HepG2 (cell line): ENCODE results near the gene RTBDN. TPM values are rescaled to one million over a fixed set of nuclear protein-coding genes. Genes with fewer than 3 reads are reported as not detected.

Experiments used
- ATRX ChIP-seq: sonication (generic); formaldehyde crosslinking; IDR thresholded peaks from 2 replicates; pipeline ENCODE4 v1.4.0; 2020; ENCODE audit warnings: missing genetic modification reagents, borderline replicate concordance
- BCL6 ChIP-seq: IDR thresholded peaks from 2 replicates; pipeline ENCODE4 v1.6.1; 2016; ENCODE audit warnings: missing genetic modification reagents, missing compliant biosample characterization
- ELK4 ChIP-seq: sonication (generic); formaldehyde crosslinking; IDR thresholded peaks from 2 replicates; pipeline ENCODE4 v1.9.0; 2021; ENCODE audit warnings: missing genetic modification reagents, borderline replicate concordance
- EP300 ChIP-seq, 3 experiments: sonication (generic) in 1 of 3; formaldehyde crosslinking in 1 of 3; IDR thresholded peaks; 2 replicates each; pipeline versions ENCODE4 v1.5.1 to v1.6.1; 2011 to 2020; ENCODE audit warnings: low read depth in 2 of 3, low read length in 2 of 3, borderline replicate concordance in 1 of 3, improper control_type of control experiment in 1 of 3, mild to moderate bottlenecking in 1 of 3, missing genetic modification reagents in 1 of 3, moderate library complexity in 1 of 3
- FOXK1 ChIP-seq: sonication (generic); formaldehyde crosslinking; IDR thresholded peaks from 2 replicates; pipeline ENCODE4 v1.4.0; 2020; ENCODE audit warnings: low read depth, missing genetic modification reagents, borderline replicate concordance
- GATAD2A ChIP-seq: IDR thresholded peaks from 2 replicates; pipeline ENCODE4 v1.6.1; 2016
- HDAC1 ChIP-seq: sonication (generic); formaldehyde crosslinking; IDR thresholded peaks from 2 replicates; pipeline ENCODE4 v1.5.1; 2020; ENCODE audit warnings: mild to moderate bottlenecking, missing genetic modification reagents
- KDM5B ChIP-seq: sonication (generic); formaldehyde crosslinking; IDR thresholded peaks from 2 replicates; pipeline ENCODE4 v1.4.0; 2020; ENCODE audit warnings: missing genetic modification reagents, mild to moderate bottlenecking, borderline replicate concordance
- MATR3 ChIP-seq: sonication (generic); formaldehyde crosslinking; IDR thresholded peaks from 2 replicates; pipeline ENCODE4 v1.4.0; 2020; ENCODE audit warnings: missing genetic modification reagents
- REL ChIP-seq: sonication (generic); formaldehyde crosslinking; conservative IDR thresholded peaks from 2 replicates; pipeline ENCODE4 v1.8.0; 2022; ENCODE audit warnings: mild to moderate bottlenecking, missing genetic modification reagents, moderate library complexity
- SP5 ChIP-seq: IDR thresholded peaks from 2 replicates; pipeline ENCODE4 v1.6.1; 2016; ENCODE audit warnings: low read depth, borderline replicate concordance
- STAG1 ChIP-seq: sonication (generic); formaldehyde crosslinking; IDR thresholded peaks from 2 replicates; pipeline ENCODE4 v1.4.0; 2020; ENCODE audit warnings: missing genetic modification reagents
- SYNCRIP ChIP-seq: fragments of 200-400 bp; formaldehyde crosslinking; IDR thresholded peaks from 2 replicates; pipeline ENCODE4 v1.6.1; 2018; ENCODE audit warnings: mild to moderate bottlenecking, low read depth, low read length; ENCODE audit not compliant: insufficient read depth
- TGIF2 ChIP-seq: IDR thresholded peaks from 2 replicates; pipeline ENCODE4 v1.6.1; 2016; ENCODE audit warnings: control low read depth, missing compliant biosample characterization
- TOPORS ChIP-seq: sonication (generic); formaldehyde crosslinking; IDR thresholded peaks from 2 replicates; pipeline ENCODE4 v1.8.0; 2023; ENCODE audit warnings: mild to moderate bottlenecking, missing genetic modification reagents
- YEATS2 ChIP-seq: sonication (generic); formaldehyde crosslinking; IDR thresholded peaks from 2 replicates; pipeline ENCODE4 v1.4.0; 2020; ENCODE audit warnings: missing genetic modification reagents, borderline replicate concordance
- ZNF468 ChIP-seq: sonication (generic); formaldehyde crosslinking; IDR thresholded peaks from 2 replicates; pipeline ENCODE4 v1.8.0; 2022; ENCODE audit warnings: mild to moderate bottlenecking, moderate library complexity, missing genetic modification reagents
- polyA plus RNA-seq, 8 experiments: library from polyadenylated mRNA; depleted of rRNA in 3 of 8; stranded (reverse) in 7 of 8; unstranded in 1 of 8; fragments of >200 nt; fragmentation: Illumina TruSeq in 4 of 8; extraction: Trizol in 4 of 8; gene quantifications; 2 replicates each; pipeline versions ENCODE4 v1.2.1 to v1.2.3, GENCODE V29; 2011 to 2016; ENCODE audit warnings: low read depth in 4 of 8, missing spikeins in 1 of 8, mixed read lengths in 1 of 8; ENCODE audit not compliant: insufficient read depth in 1 of 8
- total RNA-seq, 5 experiments: library from RNA; depleted of rRNA; stranded (reverse); fragments of >200 nt; fragmentation: Illumina TruSeq; extraction: Trizol; gene quantifications; 2 replicates each; pipeline ENCODE4 v1.2.3, GENCODE V29; 2016; ENCODE audit warnings: low read depth in 1 of 5
- TF ChIP-seq, protein P1 (sequence below): sonication (generic); formaldehyde crosslinking; IDR thresholded peaks from 2 replicates; pipeline ENCODE4 v1.5.0; 2020; ENCODE audit warnings: mild to moderate bottlenecking, missing genetic modification reagents, borderline replicate concordance
- TF ChIP-seq, protein P2 (sequence below): IDR thresholded peaks from 2 replicates; pipeline ENCODE4 v1.6.1; 2016; ENCODE audit warnings: low read depth
- TF ChIP-seq, protein P3 (sequence below): sonication (generic); formaldehyde crosslinking; IDR thresholded peaks from 2 replicates; pipeline ENCODE4 v1.4.0; 2020; ENCODE audit warnings: missing genetic modification reagents

The RTBDN gene
- total and polyA plus RNA-seq, 2 of the 13 experiments (the other 11 are each of a cell fraction or from before 2014, with no cell fraction given) = 0.27 to 0.48 TPM

GRCh38 chr19:12825254-12826131 lies 8.9 kb downstream of the RTBDN start (continued):
- no peak for TF ChIP-seq ELK4 (CRISPR knock-in tag)
- no peak for TF ChIP-seq REL (CRISPR knock-in tag)
- TF ChIP-seq, protein P1, sequence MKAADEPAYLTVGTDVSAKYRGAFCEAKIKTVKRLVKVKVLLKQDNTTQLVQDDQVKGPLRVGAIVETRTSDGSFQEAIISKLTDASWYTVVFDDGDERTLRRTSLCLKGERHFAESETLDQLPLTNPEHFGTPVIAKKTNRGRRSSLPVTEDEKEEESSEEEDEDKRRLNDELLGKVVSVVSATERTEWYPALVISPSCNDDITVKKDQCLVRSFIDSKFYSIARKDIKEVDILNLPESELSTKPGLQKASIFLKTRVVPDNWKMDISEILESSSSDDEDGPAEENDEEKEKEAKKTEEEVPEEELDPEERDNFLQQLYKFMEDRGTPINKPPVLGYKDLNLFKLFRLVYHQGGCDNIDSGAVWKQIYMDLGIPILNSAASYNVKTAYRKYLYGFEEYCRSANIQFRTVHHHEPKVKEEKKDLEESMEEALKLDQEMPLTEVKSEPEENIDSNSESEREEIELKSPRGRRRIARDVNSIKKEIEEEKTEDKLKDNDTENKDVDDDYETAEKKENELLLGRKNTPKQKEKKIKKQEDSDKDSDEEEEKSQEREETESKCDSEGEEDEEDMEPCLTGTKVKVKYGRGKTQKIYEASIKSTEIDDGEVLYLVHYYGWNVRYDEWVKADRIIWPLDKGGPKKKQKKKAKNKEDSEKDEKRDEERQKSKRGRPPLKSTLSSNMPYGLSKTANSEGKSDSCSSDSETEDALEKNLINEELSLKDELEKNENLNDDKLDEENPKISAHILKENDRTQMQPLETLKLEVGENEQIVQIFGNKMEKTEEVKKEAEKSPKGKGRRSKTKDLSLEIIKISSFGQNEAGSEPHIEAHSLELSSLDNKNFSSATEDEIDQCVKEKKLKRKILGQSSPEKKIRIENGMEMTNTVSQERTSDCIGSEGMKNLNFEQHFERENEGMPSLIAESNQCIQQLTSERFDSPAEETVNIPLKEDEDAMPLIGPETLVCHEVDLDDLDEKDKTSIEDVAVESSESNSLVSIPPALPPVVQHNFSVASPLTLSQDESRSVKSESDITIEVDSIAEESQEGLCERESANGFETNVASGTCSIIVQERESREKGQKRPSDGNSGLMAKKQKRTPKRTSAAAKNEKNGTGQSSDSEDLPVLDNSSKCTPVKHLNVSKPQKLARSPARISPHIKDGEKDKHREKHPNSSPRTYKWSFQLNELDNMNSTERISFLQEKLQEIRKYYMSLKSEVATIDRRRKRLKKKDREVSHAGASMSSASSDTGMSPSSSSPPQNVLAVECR (CRISPR knock-in tag) = no peak; the same call in 1 of the 2 replicates
- TF ChIP-seq, protein P2, sequence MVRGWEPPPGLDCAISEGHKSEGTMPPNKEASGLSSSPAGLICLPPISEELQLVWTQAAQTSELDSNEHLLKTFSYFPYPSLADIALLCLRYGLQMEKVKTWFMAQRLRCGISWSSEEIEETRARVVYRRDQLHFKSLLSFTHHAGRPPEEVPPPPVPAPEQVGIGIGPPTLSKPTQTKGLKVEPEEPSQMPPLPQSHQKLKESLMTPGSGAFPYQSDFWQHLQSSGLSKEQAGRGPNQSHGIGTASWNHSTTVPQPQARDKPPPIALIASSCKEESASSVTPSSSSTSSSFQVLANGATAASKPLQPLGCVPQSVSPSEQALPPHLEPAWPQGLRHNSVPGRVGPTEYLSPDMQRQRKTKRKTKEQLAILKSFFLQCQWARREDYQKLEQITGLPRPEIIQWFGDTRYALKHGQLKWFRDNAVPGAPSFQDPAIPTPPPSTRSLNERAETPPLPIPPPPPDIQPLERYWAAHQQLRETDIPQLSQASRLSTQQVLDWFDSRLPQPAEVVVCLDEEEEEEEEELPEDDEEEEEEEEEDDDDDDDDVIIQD (CRISPR knock-in tag) = 0 out of 2 replicates have a peak, but pooled peaks have one; percentile 37
- peak; percentile 57; the same call in 1 of the 2 replicates for TF ChIP-seq KDM5B
- TF ChIP-seq HDAC1 (CRISPR knock-in tag) = peak; percentile 46; the same call in 1 of the 2 replicates
- peak; percentile 20 for TF ChIP-seq STAG1 (CRISPR knock-in tag)
- no peak for TF ChIP-seq EP300 (IDR thresholded peaks at IDR 0.05; ENCODE audit: low read depth in 2 of 2, low read length in 2 of 2)
- TF ChIP-seq EP300 (CRISPR knock-in tag; IDR thresholded peaks at IDR 0.05; ENCODE audit: borderline replicate concordance) = no peak
- peak; percentile 47; the same call in 1 of the 2 replicates for TF ChIP-seq YEATS2
- no peak for TF ChIP-seq MATR3 (CRISPR knock-in tag)
- TF ChIP-seq SYNCRIP = no peak
- TF ChIP-seq BCL6 (CRISPR knock-in tag) = 0 out of 2 replicates have a peak, but pooled peaks have one; percentile 10
- TF ChIP-seq ZNF468 (CRISPR knock-in tag) = no peak
- peak; percentile 50; the same call in 1 of the 2 replicates for TF ChIP-seq GATAD2A
- TF ChIP-seq SP5 = 0 out of 2 replicates have a peak, but pooled peaks have one; percentile 29
- no peak for TF ChIP-seq ATRX
- TF ChIP-seq TGIF2 (CRISPR knock-in tag) = no peak
- TF ChIP-seq, protein P3, sequence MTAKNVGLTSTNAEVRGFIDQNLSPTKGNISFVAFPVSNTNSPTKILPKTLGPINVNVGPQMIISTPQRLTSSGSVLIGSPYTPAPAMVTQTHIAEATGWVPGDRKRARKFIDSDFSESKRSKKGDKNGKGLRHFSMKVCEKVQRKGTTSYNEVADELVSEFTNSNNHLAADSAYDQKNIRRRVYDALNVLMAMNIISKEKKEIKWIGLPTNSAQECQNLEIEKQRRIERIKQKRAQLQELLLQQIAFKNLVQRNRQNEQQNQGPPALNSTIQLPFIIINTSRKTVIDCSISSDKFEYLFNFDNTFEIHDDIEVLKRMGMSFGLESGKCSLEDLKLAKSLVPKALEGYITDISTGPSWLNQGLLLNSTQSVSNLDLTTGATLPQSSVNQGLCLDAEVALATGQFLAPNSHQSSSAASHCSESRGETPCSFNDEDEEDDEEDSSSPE (CRISPR knock-in tag) = peak; percentile 87
- TF ChIP-seq FOXK1 (CRISPR knock-in tag) = peak; percentile 29; the same call in 1 of the 2 replicates
- TF ChIP-seq TOPORS (CRISPR knock-in tag) = no peak
